Kidney (tissue), 14 donors: ENCODE results near the gene NOX5. TPM values are rescaled to one million over a fixed set of nuclear protein-coding genes. Genes with fewer than 3 reads are reported as not detected.
"Not testable (repeated sequence)": the region's sequence is repeated elsewhere in the genome, so short reads cannot be mapped to it uniquely, and the experiment has no call there.

Experiments used
- DNase-seq, 5 donors: peaks; one replicate each; pipeline ENCODE4 v3.0.0-alpha.2; 2013 to 2020
- FAIRE-seq: peaks from 2 replicates; lab custom pipeline; 2012; peaks lifted over from hg19 to GRCh38; lab: Jason Lieb, UNC
- H3K27ac ChIP-seq, 2 donors: one replicate each; pipeline ENCODE4 v1.7.0; 2013; ENCODE audit warnings: low read depth in 2 of 2, low read length in 2 of 2, inconsistent platforms in 1 of 2
- H3K27me3 ChIP-seq: one replicate; pipeline ENCODE4 v1.7.1; 2013; ENCODE audit warnings: low read length, inconsistent platforms; ENCODE audit not compliant: control insufficient read depth, insufficient read depth
- H3K36me3 ChIP-seq, 3 donors: one replicate each; pipeline versions ENCODE4 v1.7.0 to v1.7.1; 2013; ENCODE audit warnings: low read length in 3 of 3, control low read depth in 1 of 3, inconsistent platforms in 1 of 3; ENCODE audit not compliant: insufficient read depth in 3 of 3, control insufficient read depth in 2 of 3
- H3K4me1 ChIP-seq, 3 donors: one replicate each; pipeline versions ENCODE4 v1.7.0 to v1.7.1; 2013; ENCODE audit warnings: low read length in 3 of 3, inconsistent platforms in 1 of 3, low read depth in 1 of 3; ENCODE audit not compliant: control insufficient read depth in 2 of 3, insufficient read depth in 2 of 3
- H3K4me3 ChIP-seq, 3 donors: one replicate each; pipeline versions ENCODE4 v1.7.0 to v1.8.1; 2013; ENCODE audit warnings: low read length in 3 of 3, control low read depth in 1 of 3, inconsistent platforms in 1 of 3
- H3K9ac ChIP-seq, 3 donors: one replicate each; pipeline versions ENCODE4 v1.7.0 to v1.7.1; 2013; ENCODE audit warnings: low read length in 3 of 3, control low read depth in 1 of 3, inconsistent platforms in 1 of 3
- H3K9me3 ChIP-seq, 3 donors: one replicate each; pipeline versions ENCODE4 v1.7.0 to v1.7.1; 2013; ENCODE audit warnings: low read length in 3 of 3, control low read depth in 1 of 3, inconsistent platforms in 1 of 3; ENCODE audit not compliant: control insufficient read depth in 2 of 3, insufficient read depth in 1 of 3
- intact Hi-C: fragments of 100-400 bp; cut with DNase I; formaldehyde crosslinking; loops from one replicate; pipeline ENCODE4 v1.11.1; 2022
- polyA plus RNA-seq: library from polyadenylated mRNA; stranded (reverse); fragments of 350-450 nt; fragmentation: Illumina TruSeq; extraction: RNeasy Lipid Tissue Mini Kit (QIAGEN cat#74804); gene quantifications from one replicate; pipeline ENCODE4 v1.2.3, GENCODE V29; 2014; ENCODE audit warnings: low read depth, low replicate concordance; ENCODE audit not compliant: insufficient read depth
- total RNA-seq: library from RNA; stranded (reverse); fragmentation: NEBNext Ultra II Directional; extraction: Animal tissue kit (Norgen Biotek cat#: 25700); gene quantifications from one replicate; pipeline ENCODE4 v1.2.1, GENCODE V29; 2021
- TF ChIP-seq, protein P1 (sequence below): IDR thresholded peaks from 3 replicates; pipeline ENCODE4 v1.5.1; 2012; ENCODE audit warnings: mild to moderate bottlenecking, moderate library complexity, borderline replicate concordance; ENCODE audit not compliant: insufficient read depth; ENCODE audit errors: extremely low read depth
- donor health status: control.
- donor health status: control.
- donor health status: control.
- donor health status: control.
- donor health status: control.
- donor health status: DM: yes; HTN: yes; CAD: no.
- donor health status: Normal renal cell carcinoma (clear cell type).

Gene NOX5
- total and polyA plus RNA-seq, 2 donors from 2014 or later = 0.19 to 0.60 TPM

- TF ChIP-seq, protein P1, sequence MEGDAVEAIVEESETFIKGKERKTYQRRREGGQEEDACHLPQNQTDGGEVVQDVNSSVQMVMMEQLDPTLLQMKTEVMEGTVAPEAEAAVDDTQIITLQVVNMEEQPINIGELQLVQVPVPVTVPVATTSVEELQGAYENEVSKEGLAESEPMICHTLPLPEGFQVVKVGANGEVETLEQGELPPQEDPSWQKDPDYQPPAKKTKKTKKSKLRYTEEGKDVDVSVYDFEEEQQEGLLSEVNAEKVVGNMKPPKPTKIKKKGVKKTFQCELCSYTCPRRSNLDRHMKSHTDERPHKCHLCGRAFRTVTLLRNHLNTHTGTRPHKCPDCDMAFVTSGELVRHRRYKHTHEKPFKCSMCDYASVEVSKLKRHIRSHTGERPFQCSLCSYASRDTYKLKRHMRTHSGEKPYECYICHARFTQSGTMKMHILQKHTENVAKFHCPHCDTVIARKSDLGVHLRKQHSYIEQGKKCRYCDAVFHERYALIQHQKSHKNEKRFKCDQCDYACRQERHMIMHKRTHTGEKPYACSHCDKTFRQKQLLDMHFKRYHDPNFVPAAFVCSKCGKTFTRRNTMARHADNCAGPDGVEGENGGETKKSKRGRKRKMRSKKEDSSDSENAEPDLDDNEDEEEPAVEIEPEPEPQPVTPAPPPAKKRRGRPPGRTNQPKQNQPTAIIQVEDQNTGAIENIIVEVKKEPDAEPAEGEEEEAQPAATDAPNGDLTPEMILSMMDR = no peak
- intact Hi-C loops = no loop called here
- Histone ChIP-seq H3K27me3 (no peaks in the 10 kb centered on the region), H3K36me3 (no peaks in the 10 kb centered on the region), H3K9ac (no peak overlapping the region), H3K4me1 (no peaks in the 10 kb centered on the region), H3K27ac (no peak overlapping the region), H3K4me3 (no peak overlapping the region), H3K9me3 (peaks cover 0 to 5% (median 0%) of the 10 kb centered on the region in 3 donors)
- FAIRE-seq (no peak), DNase-seq (no peak)
Observed at GRCh38 chr15:68969298-68969697, 45.2 kb upstream of the NOX5 start.

DNA sequence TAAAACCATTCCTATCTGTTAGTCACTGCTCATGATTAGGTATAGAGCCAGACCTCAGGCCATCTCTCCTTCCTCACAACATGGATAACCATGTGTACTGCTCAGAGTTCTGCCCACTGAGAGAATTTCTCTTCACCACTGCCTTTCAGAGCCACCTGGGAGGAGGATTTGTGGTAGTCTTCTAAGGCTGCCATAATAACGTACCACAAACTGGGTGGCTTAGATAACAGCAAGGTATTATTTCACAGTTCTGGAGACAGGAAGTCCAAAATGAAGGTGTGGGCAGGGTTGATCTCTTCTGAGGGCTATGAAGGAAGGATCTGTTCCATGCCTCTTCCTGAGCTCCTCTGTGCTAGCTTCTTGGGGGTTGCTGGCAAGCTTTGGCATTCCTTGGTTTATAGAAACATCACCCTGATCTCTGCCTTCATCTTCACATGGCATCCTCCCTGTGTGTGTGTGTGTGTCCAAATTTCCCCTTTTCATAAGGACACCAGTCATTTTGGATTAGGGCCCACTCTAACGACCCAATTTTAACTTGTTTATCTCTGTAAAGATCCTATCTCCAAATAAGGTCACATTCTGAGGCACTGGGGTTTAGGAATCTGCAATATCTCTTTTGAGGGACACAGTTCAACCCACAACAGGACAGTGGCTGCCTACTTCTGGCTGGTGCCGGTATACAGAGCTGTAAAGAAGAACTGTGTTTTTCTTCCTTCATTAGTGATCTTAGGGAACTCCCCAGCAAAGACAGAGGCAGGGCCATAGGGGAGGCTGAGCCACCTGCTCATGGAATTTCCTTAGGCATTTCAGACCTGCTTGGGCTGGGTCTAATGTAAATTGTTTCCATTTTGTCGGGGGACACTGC, 42.1 kb upstream of the NOX5 start:
- no peak overlapping the region for H3K9ac ChIP-seq
- peaks cover 0 to 5% (median 0%) of the 10 kb centered on the region in 3 donors for H3K9me3 ChIP-seq
- no peaks in the 10 kb centered on the region for H3K36me3 ChIP-seq
- no peak for DNase-seq
- H3K4me3 ChIP-seq = no peak overlapping the region
- intact Hi-C loops = no loop called here
- H3K27ac ChIP-seq = no peak overlapping the region
- TF ChIP-seq, protein P1 = no peak
- no peak for FAIRE-seq
- H3K4me1 ChIP-seq = no peaks in the 10 kb centered on the region
- H3K27me3 ChIP-seq = no peaks in the 10 kb centered on the region

DNA sequence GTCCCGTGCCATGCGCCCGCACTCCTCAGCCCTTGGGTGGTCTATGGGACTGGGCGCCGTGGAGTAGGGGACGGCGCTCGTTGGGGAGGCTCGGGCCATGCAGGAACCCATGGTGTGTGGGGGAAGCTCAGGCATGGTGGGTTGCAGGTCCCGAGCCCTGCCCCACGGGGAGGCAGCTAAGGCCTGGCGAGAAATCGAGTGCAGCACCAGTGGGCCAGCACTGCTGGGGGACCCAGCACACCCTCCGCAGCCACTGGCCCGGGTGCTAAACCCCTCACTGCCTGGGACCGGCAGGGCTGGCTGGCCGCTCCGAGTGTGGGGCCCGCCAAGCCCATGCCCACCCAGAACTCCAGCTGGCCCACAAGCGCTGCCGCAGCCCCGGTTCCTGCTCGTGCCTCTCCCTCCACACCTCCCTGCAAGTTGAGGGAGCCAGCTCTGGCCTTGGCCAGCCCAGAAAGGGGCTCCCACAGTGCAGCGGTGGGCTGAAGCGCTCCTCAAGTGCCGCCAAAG, 38.8 kb upstream of the NOX5 start:
- H3K4me1 ChIP-seq, FAIRE-seq, H3K9ac ChIP-seq, H3K27me3 ChIP-seq, H3K27ac ChIP-seq, H3K9me3 ChIP-seq, DNase-seq, intact Hi-C loops, H3K36me3 ChIP-seq, H3K4me3 ChIP-seq: not testable (repeated sequence)

DNA sequence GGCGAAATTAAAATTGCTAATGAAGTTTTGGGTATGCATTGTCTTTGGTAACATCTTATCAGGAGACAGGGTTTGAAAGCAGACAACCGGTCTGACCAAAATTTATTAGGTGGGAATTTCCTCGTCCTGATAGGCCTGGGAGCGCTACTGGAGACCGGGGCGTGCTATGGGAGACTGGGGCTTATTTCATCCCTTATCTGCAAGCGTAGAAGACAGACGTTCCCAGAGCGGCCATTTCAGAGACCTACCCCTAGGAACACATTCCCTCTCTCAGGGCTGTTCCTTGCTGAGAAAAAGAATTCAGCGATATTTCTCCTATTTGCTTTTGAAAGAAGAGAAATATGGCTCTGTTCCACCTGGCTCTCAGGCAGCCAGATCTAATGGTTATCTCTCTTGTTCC, 37.1 kb upstream of the NOX5 start:
- H3K36me3 ChIP-seq, H3K27ac ChIP-seq, H3K9me3 ChIP-seq, H3K4me3 ChIP-seq, DNase-seq, H3K27me3 ChIP-seq, FAIRE-seq, intact Hi-C loops, H3K4me1 ChIP-seq, H3K9ac ChIP-seq: not testable (repeated sequence)
